ENCODE data around the gene TFIP11. TPM values are rescaled to one million over a fixed set of nuclear protein-coding genes. Genes with fewer than 3 reads are reported as not detected.

The TFIP11 gene
- total and polyA plus RNA-seq, 2 of the 13 experiments (the other 11 are each of a cell fraction or from before 2014, with no cell fraction given), result 15.4 to 22.8 TPM

DNA sequence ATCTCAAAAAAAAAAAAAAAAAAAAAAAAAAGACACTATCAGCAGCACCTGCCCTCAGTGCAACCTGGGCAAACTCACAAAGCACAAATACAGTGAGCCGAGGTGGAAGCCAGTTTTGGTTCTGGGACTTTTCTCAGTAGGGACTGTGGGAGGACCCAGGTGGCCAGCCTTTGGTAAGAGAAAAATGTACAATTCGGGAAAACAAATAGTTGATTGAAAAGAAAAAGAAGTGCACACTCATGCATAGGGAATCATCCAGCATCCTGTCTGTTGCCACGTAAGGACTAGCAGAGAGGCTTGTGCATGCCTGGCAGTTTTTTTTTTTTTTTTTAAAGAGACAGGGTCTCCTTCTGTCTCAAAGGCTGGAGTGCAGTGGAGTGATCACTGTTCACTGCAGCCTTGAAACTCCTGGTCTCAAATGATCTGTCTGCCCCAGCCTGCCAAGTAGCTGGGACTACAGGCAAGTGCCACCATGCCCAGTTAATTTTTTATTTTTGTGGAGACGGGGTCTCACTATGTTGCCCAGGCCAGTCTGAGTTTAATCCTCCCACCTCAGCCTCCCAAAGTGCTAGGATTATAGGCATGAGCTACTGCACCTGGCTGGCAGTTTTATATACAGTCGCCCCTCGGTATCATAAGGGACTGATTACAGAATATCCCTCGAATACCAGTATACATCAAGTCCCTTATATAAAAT, 40.9 kb upstream of the TFIP11 start (continued):
- no peak for TF ChIP-seq SP140L (CRISPR knock-in tag; IDR thresholded peaks at IDR 0.05; ENCODE audit: borderline replicate concordance)

DNA sequence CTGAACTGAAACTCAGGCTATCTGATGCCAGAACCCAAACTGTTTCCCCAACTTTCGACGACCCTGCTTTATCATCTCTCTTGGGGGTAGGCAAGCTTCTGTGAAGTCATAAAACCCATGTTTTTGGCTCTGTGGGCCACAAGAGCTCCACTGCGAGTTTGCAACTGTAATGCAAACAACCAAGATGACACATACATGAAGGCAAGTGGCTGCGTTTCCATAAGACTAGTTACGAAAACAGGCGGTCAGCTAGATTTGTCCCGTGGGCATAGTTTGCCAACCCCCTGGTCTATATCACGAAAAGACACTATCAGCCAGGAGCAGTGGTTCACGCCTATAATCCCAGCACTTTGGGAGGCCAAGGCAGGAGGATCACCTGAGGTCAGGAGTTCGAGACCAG, 40.2 kb upstream of the TFIP11 start:
- H3K36me3 ChIP-seq (replicated peaks in 1 of 2; ENCODE audit: control insufficient read depth in 1 of 2, insufficient read depth in 2 of 2, low read length in 2 of 2), result no peaks in the 10 kb centered on the region
- H3K4me2 ChIP-seq (ENCODE audit: low read depth, low read length), result no peak overlapping the region
- H3K4me3 ChIP-seq (replicated peaks in 1 of 3; ENCODE audit: insufficient read depth in 1 of 3, low read depth in 2 of 3, low read length in 3 of 3), result no peak overlapping the region
- ChIA-PET POLR2A (no interaction called here), CTCF (ENCODE audit: low intra/inter-chr PET ratio, low total read pairs) (no interaction called here)
- H3K9me3 ChIP-seq (ENCODE audit: low read length), result no peaks in the 10 kb centered on the region
- no peaks in the 10 kb centered on the region for H4K20me1 ChIP-seq (ENCODE audit: insufficient read depth, low read length)
- TF ChIP-seq, protein P1, sequence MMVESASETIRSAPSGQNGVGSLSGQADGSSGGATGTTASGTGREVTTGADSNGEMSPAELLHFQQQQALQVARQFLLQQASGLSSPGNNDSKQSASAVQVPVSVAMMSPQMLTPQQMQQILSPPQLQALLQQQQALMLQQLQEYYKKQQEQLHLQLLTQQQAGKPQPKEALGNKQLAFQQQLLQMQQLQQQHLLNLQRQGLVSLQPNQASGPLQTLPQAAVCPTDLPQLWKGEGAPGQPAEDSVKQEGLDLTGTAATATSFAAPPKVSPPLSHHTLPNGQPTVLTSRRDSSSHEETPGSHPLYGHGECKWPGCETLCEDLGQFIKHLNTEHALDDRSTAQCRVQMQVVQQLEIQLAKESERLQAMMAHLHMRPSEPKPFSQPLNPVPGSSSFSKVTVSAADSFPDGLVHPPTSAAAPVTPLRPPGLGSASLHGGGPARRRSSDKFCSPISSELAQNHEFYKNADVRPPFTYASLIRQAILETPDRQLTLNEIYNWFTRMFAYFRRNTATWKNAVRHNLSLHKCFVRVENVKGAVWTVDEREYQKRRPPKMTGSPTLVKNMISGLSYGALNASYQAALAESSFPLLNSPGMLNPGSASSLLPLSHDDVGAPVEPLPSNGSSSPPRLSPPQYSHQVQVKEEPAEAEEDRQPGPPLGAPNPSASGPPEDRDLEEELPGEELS (CRISPR knock-in tag; IDR thresholded peaks at IDR 0.05), result no peak
- TF ChIP-seq MLLT10 (CRISPR knock-in tag; IDR thresholded peaks at IDR 0.05) (no peak), MIER2 (CRISPR knock-in tag; IDR thresholded peaks at IDR 0.05) (no peak), IKZF4 (CRISPR knock-in tag; IDR thresholded peaks at IDR 0.05; ENCODE audit: borderline replicate concordance, low read depth, not compliant biosample characterization) (no peak), ZFP36 (IDR thresholded peaks at IDR 0.05; ENCODE audit: borderline replicate concordance, low read depth, low read length, partially characterized antibody) (no peak), GABPA (IDR thresholded peaks at IDR 0.05; ENCODE audit: low read depth, low read length) (no peak), GABPA (CRISPR knock-in tag; IDR thresholded peaks at IDR 0.05; ENCODE audit: low read depth) (no peak), ZNF12 (CRISPR knock-in tag; IDR thresholded peaks at IDR 0.05) (no peak), ZNF788 (CRISPR knock-in tag; IDR thresholded peaks at IDR 0.05; ENCODE audit: borderline replicate concordance) (no peak), ZFY (CRISPR knock-in tag; IDR thresholded peaks at IDR 0.05) (no peak), MAFF (IDR thresholded peaks at IDR 0.05; ENCODE audit: low read depth, low read length) (no peak), RAD21 (CRISPR knock-in tag; IDR thresholded peaks at IDR 0.05) (no peak), KLF9 (CRISPR knock-in tag; IDR thresholded peaks at IDR 0.05; ENCODE audit: low read depth) (no peak), NFYC (CRISPR knock-in tag; IDR thresholded peaks at IDR 0.05) (no peak)
- TF ChIP-seq, protein P2, sequence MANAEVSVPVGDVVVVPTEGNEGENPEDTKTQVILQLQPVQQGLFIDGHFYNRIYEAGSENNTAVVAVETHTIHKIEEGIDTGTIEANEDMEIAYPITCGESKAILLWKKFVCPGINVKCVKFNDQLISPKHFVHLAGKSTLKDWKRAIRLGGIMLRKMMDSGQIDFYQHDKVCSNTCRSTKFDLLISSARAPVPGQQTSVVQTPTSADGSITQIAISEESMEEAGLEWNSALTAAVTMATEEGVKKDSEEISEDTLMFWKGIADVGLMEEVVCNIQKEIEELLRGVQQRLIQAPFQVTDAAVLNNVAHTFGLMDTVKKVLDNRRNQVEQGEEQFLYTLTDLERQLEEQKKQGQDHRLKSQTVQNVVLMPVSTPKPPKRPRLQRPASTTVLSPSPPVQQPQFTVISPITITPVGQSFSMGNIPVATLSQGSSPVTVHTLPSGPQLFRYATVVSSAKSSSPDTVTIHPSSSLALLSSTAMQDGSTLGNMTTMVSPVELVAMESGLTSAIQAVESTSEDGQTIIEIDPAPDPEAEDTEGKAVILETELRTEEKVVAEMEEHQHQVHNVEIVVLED (CRISPR knock-in tag; IDR thresholded peaks at IDR 0.05; ENCODE audit: borderline replicate concordance), result no peak
- TF ChIP-seq, protein P3, sequence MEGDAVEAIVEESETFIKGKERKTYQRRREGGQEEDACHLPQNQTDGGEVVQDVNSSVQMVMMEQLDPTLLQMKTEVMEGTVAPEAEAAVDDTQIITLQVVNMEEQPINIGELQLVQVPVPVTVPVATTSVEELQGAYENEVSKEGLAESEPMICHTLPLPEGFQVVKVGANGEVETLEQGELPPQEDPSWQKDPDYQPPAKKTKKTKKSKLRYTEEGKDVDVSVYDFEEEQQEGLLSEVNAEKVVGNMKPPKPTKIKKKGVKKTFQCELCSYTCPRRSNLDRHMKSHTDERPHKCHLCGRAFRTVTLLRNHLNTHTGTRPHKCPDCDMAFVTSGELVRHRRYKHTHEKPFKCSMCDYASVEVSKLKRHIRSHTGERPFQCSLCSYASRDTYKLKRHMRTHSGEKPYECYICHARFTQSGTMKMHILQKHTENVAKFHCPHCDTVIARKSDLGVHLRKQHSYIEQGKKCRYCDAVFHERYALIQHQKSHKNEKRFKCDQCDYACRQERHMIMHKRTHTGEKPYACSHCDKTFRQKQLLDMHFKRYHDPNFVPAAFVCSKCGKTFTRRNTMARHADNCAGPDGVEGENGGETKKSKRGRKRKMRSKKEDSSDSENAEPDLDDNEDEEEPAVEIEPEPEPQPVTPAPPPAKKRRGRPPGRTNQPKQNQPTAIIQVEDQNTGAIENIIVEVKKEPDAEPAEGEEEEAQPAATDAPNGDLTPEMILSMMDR (CRISPR knock-in tag; IDR thresholded peaks at IDR 0.05), result no peak
- intact Hi-C loops (cut with micrococcal nuclease; ENCODE audit: unreplicated experiment) (no loop called here), in situ Hi-C loops (cut with HindIII; ENCODE audit: extremely low pct_ligation_motif_present, low pct_unique_long_range_greater_than_20kb) (no loop called here)
- no peak overlapping the region for H3K9ac ChIP-seq (ENCODE audit: insufficient read depth, low read depth, low read length)
- 97% methylated on average over 10 of the region's 10 CpGs for WGBS (ENCODE audit: low lambda C conversion rate)
- no peaks in the 10 kb centered on the region for H3K79me2 ChIP-seq (ENCODE audit: insufficient read depth, low read length)
- ATAC-seq, result no peak
- H3K4me1 ChIP-seq (ENCODE audit: insufficient read depth, low read length), result peaks cover 15% of the 10 kb centered on the region
- H3K27ac ChIP-seq (ENCODE audit: extremely low read length, insufficient read depth, low read length), result no peak overlapping the region
- no peak for DNase-seq (ENCODE audit: low spot score)
- BruUV-seq (replicated peaks), result no TSS peak
- H3K27me3 ChIP-seq (ENCODE audit: control insufficient read depth in 1 of 2, insufficient read depth in 2 of 2, low read length in 2 of 2), result no peaks in the 10 kb centered on the region
- H2AFZ ChIP-seq (ENCODE audit: low read length), result no peak overlapping the region
- no peak for FAIRE-seq

Measured in HepG2 (cell line).